Inferior parietal cortex (tissue), 1 donor: ENCODE data around the gene GRIA3.
"Not testable (repeated sequence)": the region's sequence is repeated elsewhere in the genome, so short reads cannot be mapped to it uniquely, and the experiment has no call there.

Experiments
- DNase-seq: peaks from one replicate; pipeline ENCODE4 v3.0.0-alpha.2; 2016; ENCODE audit errors: extremely low spot score

Gene GRIA3

GRCh38 chrX:123455693-123456092 is 271.6 kb downstream of the GRIA3 start:
- no peak for DNase-seq

- no peak for DNase-seq
These were observed 280.6 kb downstream of the GRIA3 start for GRCh38 chrX:123464709-123465108.

GRCh38 chrX:123468481-123468880 is 284.4 kb downstream of the GRIA3 start:
- DNase-seq: no peak

GRCh38 chrX:123475068-123475724 is 291.1 kb downstream of the GRIA3 start:
- no peak for DNase-seq

- DNase-seq: no peak
These were observed 292.6 kb downstream of the GRIA3 start for GRCh38 chrX:123476611-123477219.

GRCh38 chrX:123477673-123478072 is 293.6 kb downstream of the GRIA3 start:
- DNase-seq: no peak

GRCh38 chrX:123481913-123482851 is 298.1 kb downstream of the GRIA3 start:
- no peak for DNase-seq

- no peak for DNase-seq
These were observed 302.2 kb downstream of the GRIA3 start for GRCh38 chrX:123486297-123486696.

- DNase-seq: no peak
These were observed 303.2 kb downstream of the GRIA3 start for GRCh38 chrX:123487236-123487635.

GRCh38 chrX:123487669-123488068 is 303.6 kb downstream of the GRIA3 start:
- no peak for DNase-seq

- DNase-seq: no peak
These were observed 304.9 kb downstream of the GRIA3 start for GRCh38 chrX:123489011-123489410.

- no peak for DNase-seq
These were observed 309.8 kb downstream of the GRIA3 start for GRCh38 chrX:123493857-123494256.

- no peak for DNase-seq
These were observed 315.7 kb downstream of the GRIA3 start for GRCh38 chrX:123499787-123500186.

GRCh38 chrX:123504047-123504446 is 320.0 kb downstream of the GRIA3 start:
- DNase-seq: no peak

- no peak for DNase-seq
These were observed 320.7 kb downstream of the GRIA3 start for GRCh38 chrX:123504630-123505270.

GRCh38 chrX:123513585-123514278 is 329.7 kb downstream of the GRIA3 start:
- DNase-seq: no peak

GRCh38 chrX:123514279-123514640 is 330.2 kb downstream of the GRIA3 start:
- DNase-seq: not testable (repeated sequence)

- DNase-seq: no peak
These were observed 334.7 kb downstream of the GRIA3 start for GRCh38 chrX:123518791-123519190.

- no peak for DNase-seq
These were observed 341.1 kb downstream of the GRIA3 start for GRCh38 chrX:123525123-123525725.

GRCh38 chrX:123530726-123531125 is 346.6 kb downstream of the GRIA3 start:
- DNase-seq: not testable (repeated sequence)
